Skin epidermis (tissue), 12 donors: ENCODE results near the gene IRF4.

ENCODE experiments used
- H3K27ac ChIP-seq, 21 experiments: fragments of 200-600 bp; sonication (generic) in 11 of 21; one replicate each; pipeline ENCODE4 v1.5.0; 2020; ENCODE audit warnings: mild to moderate bottlenecking in 3 of 21, inconsistent platforms in 2 of 21, moderate library complexity in 2 of 21
- H3K4me3 ChIP-seq, 7 experiments: fragments of 200-600 bp; sonication (generic) in 2 of 7; one replicate each; pipeline ENCODE4 v1.5.0; 2020; ENCODE audit warnings: inconsistent platforms in 2 of 7, mild to moderate bottlenecking in 2 of 7, moderate library complexity in 1 of 7

IRF4 gene

GRCh38 chr6:434051-434705 is 42.6 kb downstream of the IRF4 start:
- no peak overlapping the region for H3K27ac ChIP-seq
- no peak overlapping the region for H3K4me3 ChIP-seq

GRCh38 chr6:435441-436307 is 44.1 kb downstream of the IRF4 start:
- Histone ChIP-seq H3K4me3 (no peak overlapping the region), H3K27ac (no peak overlapping the region)

- H3K4me3 ChIP-seq: no peak overlapping the region
- no peak overlapping the region for H3K27ac ChIP-seq
Measured at GRCh38 chr6:436308-437036, 44.9 kb downstream of the IRF4 start.

GRCh38 chr6:437037-437392 is 45.5 kb downstream of the IRF4 start:
- Histone ChIP-seq H3K4me3 (no peak overlapping the region), H3K27ac (no peak overlapping the region)

- H3K4me3 ChIP-seq: no peak overlapping the region
- no peak overlapping the region for H3K27ac ChIP-seq
Measured at GRCh38 chr6:438634-439170, 47.1 kb downstream of the IRF4 start.

GRCh38 chr6:439641-440167 is 48.2 kb downstream of the IRF4 start:
- no peak overlapping the region for H3K4me3 ChIP-seq
- no peak overlapping the region for H3K27ac ChIP-seq

GRCh38 chr6:441126-441920 is 49.8 kb downstream of the IRF4 start:
- H3K27ac ChIP-seq: no peak overlapping the region
- no peak overlapping the region for H3K4me3 ChIP-seq

- H3K27ac ChIP-seq: no peak overlapping the region
- no peak overlapping the region for H3K4me3 ChIP-seq
Measured at GRCh38 chr6:443621-444159, 52.1 kb downstream of the IRF4 start.

- peak overlapping the region in 3 of 21 experiments; percentile 6 to 61 (median 44) for H3K27ac ChIP-seq
- H3K4me3 ChIP-seq: no peak overlapping the region
Measured at GRCh38 chr6:444653-445275, 53.2 kb downstream of the IRF4 start.

- peak overlapping the region in 5 of 21 experiments; percentile 3 to 61 (median 44) for H3K27ac ChIP-seq
- no peak overlapping the region for H3K4me3 ChIP-seq
Measured at GRCh38 chr6:445571-446417, 54.2 kb downstream of the IRF4 start.

- peak overlapping the region in 1 of 7 experiments; percentile 3 for H3K4me3 ChIP-seq
- peak overlapping the region in 9 of 21 experiments; percentile 16 to 80 (median 57) for H3K27ac ChIP-seq
Measured at GRCh38 chr6:446418-447366, 55.1 kb downstream of the IRF4 start.

GRCh38 chr6:447381-448165 is 56.0 kb downstream of the IRF4 start:
- H3K4me3 ChIP-seq: peak overlapping the region in 1 of 7 experiments; percentile 3
- peak overlapping the region in 8 of 21 experiments; percentile 24 to 80 (median 63) for H3K27ac ChIP-seq

- H3K4me3 ChIP-seq: no peak overlapping the region
- peak overlapping the region in 2 of 21 experiments; percentile 12 to 80 for H3K27ac ChIP-seq
Measured at GRCh38 chr6:448296-449056, 56.9 kb downstream of the IRF4 start.

GRCh38 chr6:449057-449430 is 57.5 kb downstream of the IRF4 start:
- Histone ChIP-seq H3K27ac (no peak overlapping the region), H3K4me3 (no peak overlapping the region)
